C4-2B (cell line): ENCODE results near the gene BCORL1.

Source experiments
- H3K27ac ChIP-seq: fragments of 450-650 bp; 2 replicates; pipeline ENCODE4 v1.5.1; 2017
- CTCF ChIP-seq: fragments of 450-650 bp; conservative IDR thresholded peaks from 2 replicates; pipeline ENCODE4 v1.5.1; 2017; ENCODE audit warnings: mild to moderate bottlenecking
- ZFX ChIP-seq: fragments of 450-650 bp; IDR thresholded peaks from 2 replicates; pipeline ENCODE4 v1.6.1; 2017

BCORL1 gene

GRCh38 chrX:130100180-130100579 is 117.7 kb downstream of the BCORL1 start:
- H3K27ac ChIP-seq: no peak overlapping the region
- TF ChIP-seq CTCF: no peak
- no peak for TF ChIP-seq ZFX

GRCh38 chrX:130103605-130104004 is 121.2 kb downstream of the BCORL1 start:
- TF ChIP-seq ZFX (no peak), CTCF (no peak)
- no peak overlapping the region for H3K27ac ChIP-seq

- no peak for TF ChIP-seq CTCF
- no peak for TF ChIP-seq ZFX
- H3K27ac ChIP-seq: no peak overlapping the region
Observed at GRCh38 chrX:130105244-130105643, 122.8 kb downstream of the BCORL1 start.

GRCh38 chrX:130106071-130106470 is 123.6 kb downstream of the BCORL1 start:
- no peak overlapping the region for H3K27ac ChIP-seq
- TF ChIP-seq CTCF: no peak
